ENCODE data around the gene DNAL4.

GRCh38 chr22:38826801-38827200 lies 32.9 kb upstream of the DNAL4 start:
- TF ChIP-seq CTCF (IDR thresholded peaks at IDR 0.05; ENCODE audit: extremely low read depth in 1 of 2, insufficient read depth in 1 of 2, low read depth in 1 of 2, low read length in 2 of 2) (no peak), POLR2AphosphoS5 (IDR thresholded peaks at IDR 0.05; ENCODE audit: insufficient read depth, low read depth, low read length) (no peak), MYC (IDR thresholded peaks at IDR 0.05; ENCODE audit: low read depth, low read length) (no peak), MAX (IDR thresholded peaks at IDR 0.05; ENCODE audit: insufficient read depth, insufficient read length) (no peak), EZH2 (IDR thresholded peaks at IDR 0.05; ENCODE audit: borderline replicate concordance, low read depth, low read length, severe bottlenecking) (no peak), GATA2 (IDR thresholded peaks at IDR 0.05; ENCODE audit: insufficient read depth, insufficient read length, low read depth, low read length) (no peak), POLR2A (IDR thresholded peaks at IDR 0.05; ENCODE audit: low read depth, low read length) (no peak), FOS (IDR thresholded peaks at IDR 0.05; ENCODE audit: borderline replicate concordance, insufficient read depth, low read length) (no peak), JUN (IDR thresholded peaks at IDR 0.05; ENCODE audit: borderline replicate concordance, insufficient read depth, insufficient read length, low read depth) (no peak)
